Smooth muscle cell (in vitro differentiated cells): ENCODE results near the gene AGPAT3. TPM values are rescaled to one million over a fixed set of nuclear protein-coding genes. Genes with fewer than 3 reads are reported as not detected.

ENCODE experiments used
- DNase-seq: peaks from one replicate; lab custom pipeline; 2025; ENCODE audit not compliant: unreplicated experiment; lab: John Stamatoyannopoulos, UW
- H2AFZ ChIP-seq: fragments of 200-600 bp; sonication (generic); 2 replicates; pipeline ENCODE4 v1.6.0; 2016; ENCODE audit warnings: antibody characterized with exemption, low read depth, mild to moderate bottlenecking
- H3F3A ChIP-seq: fragments of 200-600 bp; sonication (generic); 2 replicates; pipeline ENCODE4 v1.6.0; 2017; ENCODE audit warnings: antibody characterized with exemption, low read depth
- H3K27ac ChIP-seq: fragments of 200-600 bp; sonication (generic); 2 replicates; pipeline ENCODE4 v1.5.1; 2016; ENCODE audit warnings: low read depth, mild to moderate bottlenecking
- H3K27me3 ChIP-seq: fragments of 200-600 bp; sonication (generic); 2 replicates; pipeline ENCODE4 v1.6.1; 2016; ENCODE audit warnings: low read depth, mild to moderate bottlenecking
- H3K36me3 ChIP-seq: fragments of 200-600 bp; sonication (generic); 2 replicates; pipeline ENCODE4 v1.5.1; 2016; ENCODE audit warnings: low read depth
- H3K4me1 ChIP-seq: fragments of 200-600 bp; sonication (generic); 2 replicates; pipeline ENCODE4 v1.5.1; 2016; ENCODE audit warnings: low read depth
- H3K4me2 ChIP-seq: fragments of 200-600 bp; sonication (generic); 2 replicates; pipeline ENCODE4 v1.6.0; 2016; ENCODE audit warnings: mild to moderate bottlenecking
- H3K4me3 ChIP-seq: fragments of 200-600 bp; sonication (generic); 2 replicates; pipeline ENCODE4 v1.5.1; 2016; ENCODE audit warnings: mild to moderate bottlenecking
- H3K79me2 ChIP-seq: fragments of 200-600 bp; sonication (generic); 2 replicates; pipeline ENCODE4 v1.6.0; 2016; ENCODE audit warnings: low read depth, mild to moderate bottlenecking
- H3K9ac ChIP-seq: fragments of 200-600 bp; sonication (generic); 2 replicates; pipeline ENCODE4 v1.6.0; 2016; ENCODE audit warnings: low read depth
- H3K9me3 ChIP-seq: fragments of 200-600 bp; sonication (generic); replicated peaks from 2 replicates; pipeline ENCODE4 v1.5.1; 2016; ENCODE audit warnings: low read depth
- H4K20me1 ChIP-seq: fragments of 200-600 bp; sonication (generic); 2 replicates; pipeline ENCODE4 v1.6.0; 2016; ENCODE audit warnings: low read depth
- CTCF ChIP-seq: fragments of 200-600 bp; sonication (generic); IDR thresholded peaks from 2 replicates; pipeline ENCODE4 v1.5.1; 2017; ENCODE audit warnings: borderline replicate concordance, mild to moderate bottlenecking, antibody characterized with exemption; ENCODE audit not compliant: insufficient read depth, poor library complexity, severe bottlenecking
- WGBS: methylation state at CpG from one replicate; pipeline ENCODE4 v1.1.7; 2016; ENCODE audit warnings: low lambda C conversion rate; 5-methylcytosine and 5-hydroxymethylcytosine counted together
- polyA plus RNA-seq: library from polyadenylated mRNA; unstranded; fragments of >200 nt; fragmentation: Nextera tagmentation; extraction: Ambion mirVana; gene quantifications from 2 replicates; pipeline ENCODE4 v1.2.1, GENCODE V29; 2016
- total RNA-seq: library from RNA; depleted of rRNA; stranded (reverse); fragments of >200 nt; gene quantifications from 2 replicates; pipeline ENCODE4 v1.2.3, GENCODE V29; 2014

Gene AGPAT3
- total and polyA plus RNA-seq, 2 experiments from 2014 or later: 10.9 to 17.2 TPM

- Histone ChIP-seq H3K27me3 (no peaks in the 10 kb centered on the region), H3K4me2 (no peak overlapping the region), H4K20me1 (peaks cover 68% of the 10 kb centered on the region), H3K9ac (no peak overlapping the region), H3K9me3 (no peaks in the 10 kb centered on the region), H3F3A (no peaks in the 10 kb centered on the region), H3K79me2 (peaks cover 3% of the 10 kb centered on the region), H3K4me1 (no peaks in the 10 kb centered on the region), H3K27ac (no peak overlapping the region), H2AFZ (no peak overlapping the region), H3K4me3 (no peak overlapping the region), H3K36me3 (no peaks in the 10 kb centered on the region)
- no peak for DNase-seq
- no peak for TF ChIP-seq CTCF
- whole genome bisulfite sequencing: 93% methylated on average over 31 of the region's 31 CpGs
Measured at GRCh38 chr21:43928222-43929125, 63.5 kb downstream of the AGPAT3 start.

GRCh38 chr21:43929217-43929971 is 64.4 kb downstream of the AGPAT3 start:
- Histone ChIP-seq H3K9ac (no peak overlapping the region), H3K4me1 (no peaks in the 10 kb centered on the region), H3K9me3 (no peaks in the 10 kb centered on the region), H3K4me3 (no peak overlapping the region), H3K27me3 (no peaks in the 10 kb centered on the region), H3K27ac (no peak overlapping the region), H3K4me2 (no peak overlapping the region), H4K20me1 (peaks cover 71% of the 10 kb centered on the region), H3K36me3 (no peaks in the 10 kb centered on the region), H3F3A (no peaks in the 10 kb centered on the region), H3K79me2 (peaks cover 3% of the 10 kb centered on the region), H2AFZ (no peak overlapping the region)
- no peak for TF ChIP-seq CTCF
- DNase-seq: no peak
- 95% methylated on average over 28 of the region's 30 CpGs for WGBS

- no peaks in the 10 kb centered on the region for H3K36me3 ChIP-seq
- no peak overlapping the region for H3K4me3 ChIP-seq
- peaks cover 3% of the 10 kb centered on the region for H3K79me2 ChIP-seq
- no peaks in the 10 kb centered on the region for H3K9me3 ChIP-seq
- H3K27me3 ChIP-seq: no peaks in the 10 kb centered on the region
- no peaks in the 10 kb centered on the region for H3F3A ChIP-seq
- 95% methylated on average over 25 of the region's 25 CpGs for WGBS
- no peak overlapping the region for H3K27ac ChIP-seq
- no peaks in the 10 kb centered on the region for H3K4me1 ChIP-seq
- TF ChIP-seq CTCF: no peak
- H3K9ac ChIP-seq: no peak overlapping the region
- no peak for DNase-seq
- no peak overlapping the region for H2AFZ ChIP-seq
- H3K4me2 ChIP-seq: no peak overlapping the region
- H4K20me1 ChIP-seq: peaks cover 64% of the 10 kb centered on the region
Measured at GRCh38 chr21:43930074-43930847, 65.2 kb downstream of the AGPAT3 start.
